T1000 (cell line): ENCODE data around the gene ZFAND3.

Source experiments
- DNase-seq: peaks from one replicate; lab custom pipeline; 2025; ENCODE audit warnings: mixed read lengths; lab: John Stamatoyannopoulos, UW

Gene ZFAND3

DNA sequence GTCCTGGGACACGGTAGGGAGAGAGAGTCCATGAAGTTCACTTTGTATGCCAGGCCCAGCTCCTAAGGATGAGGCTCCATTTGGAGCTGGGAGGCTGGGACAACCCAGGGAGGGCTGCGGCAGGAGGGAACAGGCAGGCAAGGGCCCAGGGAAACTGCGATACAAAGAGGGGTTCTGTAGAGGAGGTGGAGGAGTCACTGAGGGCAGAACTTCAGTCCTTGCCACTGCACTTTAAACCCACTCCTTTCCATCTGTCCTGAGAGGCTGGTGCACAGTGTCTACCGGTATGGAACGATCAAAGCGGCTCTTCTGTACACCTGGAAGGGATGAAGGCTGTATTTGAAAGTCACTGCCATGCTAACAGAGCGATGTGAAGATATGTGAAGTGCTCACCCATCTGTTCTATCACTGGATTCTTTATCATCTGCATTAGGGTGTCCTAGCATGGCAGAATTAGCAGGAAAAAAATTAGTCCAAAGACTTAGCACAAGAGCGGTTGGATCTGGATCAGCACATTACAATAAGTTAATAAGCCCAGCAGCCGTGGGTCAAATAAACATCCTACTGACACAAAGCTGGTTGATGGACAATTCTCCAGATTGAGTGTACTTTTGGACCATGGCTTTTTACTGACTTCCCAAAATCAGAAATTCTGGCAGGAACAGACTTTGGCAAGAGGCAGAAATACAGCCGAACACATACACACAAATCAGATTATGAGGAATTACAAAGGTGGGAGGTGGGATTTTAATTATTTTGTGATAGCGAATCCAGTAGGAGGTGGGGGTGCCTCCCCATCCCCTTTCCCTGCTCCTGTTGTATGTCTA is 20.9 kb upstream of the ZFAND3 start:
- DNase-seq = no peak

DNA sequence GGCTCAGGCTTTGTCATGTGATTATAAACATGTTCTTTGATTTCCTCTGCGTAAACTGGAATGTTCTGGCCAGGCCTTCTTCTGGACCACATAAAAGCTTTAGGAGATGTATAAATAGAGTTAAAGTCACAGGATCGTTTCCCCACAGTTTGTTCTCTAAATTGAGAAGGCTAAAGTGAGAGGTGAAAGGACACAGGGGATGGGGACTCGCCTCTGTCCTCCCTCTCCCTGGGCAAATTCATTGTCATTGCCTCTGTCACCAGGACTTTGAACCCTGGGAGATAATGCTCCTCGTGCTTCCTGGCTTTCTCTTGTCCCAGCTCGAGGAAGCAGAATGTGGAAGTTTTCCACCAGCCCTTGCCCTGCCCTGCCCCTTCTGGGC is 20.3 kb upstream of the ZFAND3 start:
- DNase-seq = no peak

DNA sequence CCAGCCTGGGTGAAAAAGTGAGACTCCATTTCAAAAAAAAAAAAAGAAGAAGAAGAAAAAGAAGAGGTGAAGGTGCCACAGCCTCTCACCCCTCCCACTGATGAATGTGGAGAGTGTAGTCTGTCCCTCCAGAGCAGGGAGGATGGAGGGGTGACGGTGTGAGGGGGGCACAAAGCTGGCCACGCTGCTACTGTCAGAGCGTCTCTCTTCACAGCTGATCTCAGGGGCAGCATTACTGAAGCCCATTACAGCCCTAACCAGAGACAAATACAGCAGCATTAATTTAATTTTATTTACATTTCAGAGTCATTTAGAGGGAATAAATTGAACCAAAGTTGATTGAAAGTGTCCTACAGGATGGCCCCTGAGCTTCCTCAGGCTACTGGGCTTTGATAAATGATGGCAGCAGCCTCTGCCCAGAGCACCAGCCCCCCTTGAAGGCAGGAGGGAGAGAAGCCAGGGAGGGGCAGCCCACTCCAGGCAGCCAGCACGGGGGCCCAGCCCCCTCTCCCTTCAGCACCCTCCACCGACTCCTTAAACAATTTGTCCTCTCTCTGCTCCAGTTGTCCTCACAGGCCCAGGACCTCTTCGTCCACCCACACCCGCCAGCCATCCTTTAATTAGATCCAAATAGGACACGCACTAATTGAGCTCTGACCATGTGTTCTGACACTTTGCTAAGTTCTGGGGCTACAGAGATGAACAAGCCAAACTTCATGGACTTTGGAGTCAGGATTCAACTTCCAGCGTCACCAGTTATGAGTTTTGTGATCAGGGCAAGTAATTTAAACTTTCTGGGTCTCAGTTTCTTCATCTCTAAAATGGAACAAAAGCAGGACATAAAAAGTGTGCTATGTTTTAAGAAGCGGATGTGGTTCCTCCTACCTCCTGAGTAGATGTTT is 18.6 kb upstream of the ZFAND3 start:
- no peak for DNase-seq

DNA sequence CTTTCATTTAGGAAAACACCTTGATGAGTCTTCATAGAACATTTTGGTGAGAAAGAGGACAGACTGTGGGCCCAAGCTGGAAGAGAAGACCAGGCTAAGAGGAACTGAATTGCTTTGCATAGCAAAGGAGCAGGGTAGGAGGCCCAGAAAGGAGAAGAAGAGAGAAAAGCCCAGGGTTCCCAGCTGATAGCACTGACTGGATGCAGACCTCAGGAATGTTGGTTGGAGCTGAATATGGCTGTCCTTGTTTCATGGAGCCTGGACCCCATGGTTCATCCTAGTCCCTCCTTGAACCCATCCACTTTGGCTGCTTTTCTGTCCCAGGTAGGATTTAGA is 18.0 kb upstream of the ZFAND3 start:
- no peak for DNase-seq

DNA sequence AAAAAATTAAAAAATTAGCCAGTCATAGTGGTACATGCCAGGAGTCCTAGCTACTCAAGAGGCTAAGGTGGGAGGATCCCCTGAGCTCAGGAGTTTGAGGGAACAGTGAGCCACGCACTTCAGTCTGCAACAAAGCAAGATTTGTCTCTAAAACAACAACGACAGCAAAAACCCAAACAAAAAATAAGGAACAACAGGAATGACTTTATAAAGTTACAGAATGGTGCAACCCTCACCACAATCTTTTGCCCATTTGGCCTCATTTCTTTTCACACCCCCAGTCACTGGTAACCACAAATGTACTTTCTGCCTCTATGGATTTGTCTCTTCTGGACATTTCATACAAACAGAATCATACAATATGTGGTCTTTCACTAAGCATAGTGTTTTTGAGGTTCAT is 16.7 kb upstream of the ZFAND3 start:
- DNase-seq = no peak

DNA sequence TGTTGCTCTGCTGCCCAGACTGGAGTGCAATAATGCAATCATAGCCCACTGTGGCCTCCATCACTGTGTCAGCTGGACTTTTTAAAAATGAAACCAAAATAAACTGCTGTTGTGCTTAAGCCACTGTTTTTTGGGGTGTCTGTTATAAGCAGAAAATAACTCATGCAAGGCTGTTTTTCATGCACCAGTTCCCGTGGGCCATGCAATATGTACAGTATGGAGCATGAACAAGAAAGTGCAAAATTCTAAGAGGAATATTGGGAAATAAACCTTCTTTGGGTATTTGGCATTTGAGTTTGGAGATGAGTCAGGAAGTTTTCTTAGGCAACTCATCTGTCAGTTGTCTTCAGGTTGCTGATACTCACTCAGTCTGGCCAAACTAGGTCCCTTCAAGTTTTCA is 14.9 kb upstream of the ZFAND3 start:
- DNase-seq = no peak

DNA sequence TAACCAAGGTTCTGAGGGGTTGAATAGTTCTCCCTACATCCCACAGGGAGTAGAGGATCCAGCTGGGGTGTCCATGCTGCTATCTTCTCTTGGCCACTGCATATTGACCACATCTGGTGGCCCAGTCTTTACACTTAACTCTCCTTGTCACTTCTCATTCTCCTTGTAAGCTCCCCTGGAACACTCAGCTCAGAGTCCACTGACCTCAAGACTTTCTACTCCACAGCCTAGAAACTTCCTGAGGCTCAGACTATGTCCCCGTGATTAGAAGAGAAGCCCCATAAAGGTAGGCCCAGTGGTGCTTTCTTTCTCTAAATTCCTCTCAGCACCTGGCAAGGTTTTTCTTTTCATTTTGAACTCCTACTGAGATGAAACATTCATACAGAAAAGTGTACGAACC is 13.3 kb upstream of the ZFAND3 start:
- no peak for DNase-seq

DNA sequence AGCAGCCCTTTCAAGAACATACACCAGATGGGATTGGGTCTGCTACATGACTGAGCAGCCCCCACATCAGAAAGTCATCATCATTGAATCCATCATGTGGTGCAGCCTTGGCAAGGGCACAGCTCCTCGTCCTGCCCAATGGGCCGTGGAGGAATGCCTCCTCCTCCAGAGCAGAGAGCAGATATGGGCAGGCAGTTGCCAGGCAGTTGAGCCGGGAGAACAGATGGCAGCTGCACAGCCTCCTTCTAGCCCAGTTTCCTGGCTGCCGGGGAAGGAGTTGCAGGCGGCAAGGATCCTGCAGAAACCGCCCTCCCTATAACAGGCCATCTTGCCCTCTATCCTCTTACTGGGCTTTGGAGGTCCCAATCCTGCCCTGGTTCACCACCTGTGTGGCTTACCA is 11.9 kb upstream of the ZFAND3 start:
- DNase-seq = no peak

DNA sequence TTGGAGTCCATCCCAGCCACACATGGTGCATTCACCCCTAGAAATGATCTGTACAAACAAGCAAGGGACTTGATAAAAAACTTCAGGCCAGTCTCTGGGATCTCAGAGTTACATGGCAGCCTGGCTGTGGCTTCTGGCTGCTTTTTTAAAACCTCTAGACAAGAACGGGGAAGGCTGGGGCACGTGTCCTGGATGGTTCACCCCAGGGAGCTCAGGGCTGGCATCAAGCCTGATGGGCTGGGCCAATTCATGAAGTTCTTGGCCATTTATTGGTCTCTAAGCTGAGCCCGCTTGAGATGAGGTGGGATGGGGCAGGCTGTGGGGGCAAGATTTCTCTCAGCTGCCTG is 10.4 kb upstream of the ZFAND3 start:
- DNase-seq = no peak

DNA sequence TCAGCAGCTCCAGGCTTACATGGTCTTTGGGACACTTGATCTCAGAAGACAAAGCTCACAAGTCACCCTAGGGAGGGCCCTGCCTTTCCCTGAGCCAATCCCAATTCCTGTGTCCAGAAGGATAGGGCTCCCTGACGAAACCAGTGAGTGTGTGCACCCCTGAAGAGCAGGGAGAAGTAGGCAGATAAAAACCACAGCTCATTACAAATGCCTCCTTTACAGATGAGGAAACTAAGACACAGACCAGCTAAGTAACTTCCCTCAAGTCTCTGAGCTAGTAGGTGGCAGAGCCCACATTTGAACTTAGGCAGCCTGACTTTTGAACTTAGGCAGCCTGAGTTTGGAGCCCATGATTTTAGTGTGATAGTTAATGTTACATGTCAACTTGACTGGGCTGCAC is 6.7 kb upstream of the ZFAND3 start:
- DNase-seq = no peak

DNA sequence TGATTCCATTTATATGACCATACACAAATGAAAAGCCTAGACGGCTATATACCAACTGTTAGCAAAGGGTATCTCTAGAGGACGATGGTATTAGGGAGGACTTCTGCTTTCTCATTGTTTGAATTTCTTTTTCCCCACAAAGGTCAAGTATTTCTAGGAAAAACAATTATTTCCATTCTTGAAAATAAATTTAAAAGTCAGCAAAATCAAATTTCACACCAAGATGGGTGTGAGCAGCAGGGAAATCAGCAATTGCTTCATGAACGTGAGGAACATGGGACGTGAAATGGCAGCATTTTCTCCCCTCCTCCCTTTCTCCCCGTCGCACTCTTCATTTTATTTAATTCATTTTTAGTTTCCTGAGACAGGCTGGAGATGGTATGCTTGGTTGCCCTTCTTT is 5.2 kb upstream of the ZFAND3 start:
- DNase-seq = no peak

DNA sequence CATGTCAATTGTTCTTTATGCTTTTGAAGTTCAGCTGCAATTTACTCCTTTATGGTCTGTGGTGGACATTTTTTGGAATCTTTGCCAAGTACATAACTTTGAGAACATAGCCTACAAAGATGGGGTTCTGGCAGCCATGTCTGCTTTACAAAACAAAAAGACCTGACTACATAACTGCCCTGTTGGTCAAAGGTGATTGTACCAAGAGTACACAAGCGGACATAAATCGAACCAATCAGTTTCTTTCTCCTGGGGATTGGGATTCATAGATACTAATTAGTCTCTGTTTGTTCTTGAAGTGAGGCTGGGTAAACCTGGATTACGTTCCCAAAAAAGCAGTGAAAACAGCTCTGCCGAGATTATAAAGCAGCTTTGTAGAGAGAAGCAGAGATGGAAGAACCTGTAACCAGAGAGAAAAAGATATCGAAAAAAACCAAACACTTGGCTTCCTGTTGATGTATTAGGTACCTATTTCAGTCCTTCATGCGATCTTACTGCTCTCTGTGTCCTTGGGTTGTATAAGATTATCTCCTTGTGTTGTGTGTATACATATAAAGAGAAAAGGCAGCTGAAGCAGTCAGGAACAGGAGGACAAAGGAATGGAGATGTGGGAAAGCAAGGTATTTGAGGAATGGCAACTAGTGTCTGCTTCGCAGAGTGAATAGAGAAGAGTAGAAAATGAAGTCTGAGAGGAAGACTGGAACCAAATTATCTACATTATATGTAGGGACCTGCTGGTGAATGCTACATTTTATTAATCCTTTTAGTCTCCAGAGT is 2.7 kb upstream of the ZFAND3 start:
- DNase-seq = no peak

DNA sequence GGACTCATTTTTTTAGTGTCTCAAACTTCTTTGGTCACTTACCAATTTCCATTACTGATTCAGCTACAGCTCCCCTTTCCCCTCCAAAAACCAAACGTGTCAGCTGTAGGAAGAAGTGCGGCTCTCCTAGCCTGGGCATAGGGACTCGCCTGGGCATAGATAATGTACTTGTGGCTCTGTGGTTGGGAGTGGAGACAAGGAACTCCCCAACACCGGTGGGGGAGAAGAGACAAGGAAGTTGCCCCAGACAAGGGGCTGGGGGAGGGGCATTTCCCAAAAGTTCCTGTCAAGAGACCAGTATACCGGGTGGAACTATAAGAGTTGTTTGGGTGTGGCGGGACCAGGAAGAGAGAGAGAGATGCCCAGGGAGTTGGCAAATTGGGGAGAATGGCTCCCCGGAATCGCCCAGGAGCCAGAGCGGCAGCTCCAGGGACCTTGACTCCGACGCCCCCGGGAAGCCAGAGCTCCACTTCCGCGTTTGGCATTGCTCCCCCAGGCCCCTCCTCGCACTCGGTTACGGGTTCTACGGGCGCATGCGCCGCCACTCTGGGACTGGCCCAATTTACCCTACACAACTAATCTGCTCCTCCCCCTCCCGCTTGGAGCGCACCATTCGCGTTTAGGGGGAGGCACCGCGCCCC is 871 bp upstream of the ZFAND3 start:
- DNase-seq = peak; percentile 94

DNA sequence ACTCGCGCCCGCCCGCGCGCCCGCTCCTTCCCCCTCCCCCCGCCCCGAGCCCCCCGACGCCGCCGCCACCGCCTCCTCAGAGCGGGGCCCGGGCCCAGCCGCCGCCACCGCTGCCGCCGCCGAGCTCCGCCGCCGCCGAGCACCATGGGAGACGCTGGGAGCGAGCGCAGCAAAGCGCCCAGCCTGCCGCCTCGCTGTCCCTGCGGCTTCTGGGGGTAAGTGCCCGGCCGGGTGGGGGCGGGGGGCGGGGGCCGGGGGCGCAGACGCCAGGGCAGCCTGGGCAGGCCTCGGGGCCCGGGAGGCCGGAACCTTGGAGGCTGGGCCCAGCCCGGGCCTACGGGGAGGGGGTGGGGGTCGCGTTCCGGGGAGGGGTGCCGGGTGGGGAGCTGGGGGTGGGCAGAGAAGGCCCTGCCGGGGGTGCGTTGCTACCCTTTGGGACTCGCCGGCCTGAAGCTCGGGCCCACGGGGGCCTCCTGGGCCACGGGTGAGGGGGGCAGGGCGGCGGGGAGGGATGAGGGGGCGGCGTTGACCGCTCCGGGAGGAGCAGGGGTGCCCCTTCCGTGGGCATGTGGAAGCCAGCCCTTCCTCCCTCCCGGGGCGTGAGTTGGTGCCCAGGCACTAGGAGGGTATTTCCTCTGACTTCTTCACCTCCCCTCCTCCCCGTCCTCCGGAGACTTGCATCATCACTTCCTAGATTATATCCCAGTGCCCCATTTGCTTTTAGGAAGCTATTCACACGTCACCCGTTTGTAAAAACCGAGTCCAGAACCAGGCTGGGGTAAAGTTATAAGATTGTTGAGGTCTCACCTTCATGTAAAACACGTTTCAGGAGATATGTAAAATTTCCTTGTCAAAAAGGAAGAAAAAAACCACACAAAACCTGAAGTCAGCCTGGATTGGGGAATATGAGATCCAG is 533 bp downstream of the ZFAND3 start:
- DNase-seq = peak; percentile 44

DNA sequence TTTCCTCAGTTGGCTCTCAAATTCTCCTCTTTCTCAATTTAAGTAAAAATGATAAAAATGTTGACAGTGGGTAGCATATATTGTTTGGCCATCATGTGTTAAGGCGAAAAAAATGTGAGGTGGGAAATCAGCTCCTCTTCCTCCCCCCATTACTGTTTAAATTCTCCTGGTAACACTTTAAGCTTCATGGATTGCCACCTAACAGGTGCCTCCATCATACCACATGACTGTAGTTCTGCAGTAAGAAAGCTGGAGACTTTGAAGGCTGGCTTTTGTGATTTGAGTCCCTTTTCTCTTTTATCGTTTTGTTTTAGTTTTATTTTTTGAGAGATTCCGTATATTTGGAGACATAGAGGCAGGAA is 1.2 kb downstream of the ZFAND3 start:
- DNase-seq = no peak

DNA sequence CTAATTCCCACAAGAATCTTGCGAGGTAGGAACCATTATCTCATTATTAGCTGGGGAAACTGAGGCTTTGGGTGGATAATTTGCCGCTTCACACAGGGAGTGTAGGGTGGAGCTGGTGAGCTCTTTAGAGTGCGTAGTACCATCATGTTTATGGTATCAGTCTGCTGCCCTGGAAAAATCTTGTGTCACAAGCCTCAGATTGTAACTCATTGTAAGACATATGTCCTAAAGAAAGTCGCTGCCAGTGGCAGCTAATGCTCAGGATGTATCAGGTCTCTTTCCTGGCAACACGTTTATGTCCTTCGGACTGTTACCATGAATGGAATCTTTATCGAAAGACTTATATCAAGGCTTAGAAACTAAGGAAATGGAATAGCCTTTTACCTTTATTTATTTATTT is 1.9 kb downstream of the ZFAND3 start:
- DNase-seq = no peak

DNA sequence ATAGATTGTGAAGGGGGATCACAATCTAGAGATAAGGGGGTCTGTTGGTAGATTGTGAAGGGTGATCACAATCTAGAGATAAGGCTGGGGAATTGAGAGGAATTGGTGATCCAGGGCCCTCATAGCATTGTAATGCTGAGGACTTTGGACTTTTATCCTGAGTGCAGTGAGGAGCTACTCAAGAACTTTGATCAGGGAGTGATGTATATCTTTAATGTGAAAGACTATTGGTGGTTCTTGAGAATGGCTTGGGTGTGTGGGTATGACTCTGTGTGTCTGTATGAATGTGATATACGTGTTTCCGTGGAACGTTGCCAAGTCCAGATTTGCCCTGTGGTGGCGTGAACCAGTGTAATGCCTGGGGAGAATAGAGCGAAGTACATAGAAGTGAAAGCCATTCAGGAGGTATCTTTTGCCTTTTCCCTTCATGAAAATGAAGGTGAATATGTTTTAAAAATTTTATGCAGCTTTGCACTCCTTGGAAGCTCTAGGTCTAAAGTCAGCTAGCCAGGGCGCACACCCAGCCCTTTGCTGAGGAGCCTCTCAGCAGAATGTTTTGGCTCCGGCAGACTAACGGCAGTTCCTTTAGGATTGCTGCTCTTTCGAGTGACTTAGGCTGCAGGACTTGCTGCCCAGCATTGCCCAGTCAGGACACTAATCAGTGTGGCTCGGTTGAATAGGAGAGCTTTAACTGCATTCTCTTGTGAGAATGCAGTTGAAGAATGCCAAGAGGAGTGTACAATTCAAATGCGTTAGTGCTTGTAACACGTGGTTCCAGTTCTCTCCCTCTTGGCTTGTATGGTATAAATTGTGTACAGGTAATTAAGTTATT is 3.5 kb downstream of the ZFAND3 start:
- DNase-seq = no peak

DNA sequence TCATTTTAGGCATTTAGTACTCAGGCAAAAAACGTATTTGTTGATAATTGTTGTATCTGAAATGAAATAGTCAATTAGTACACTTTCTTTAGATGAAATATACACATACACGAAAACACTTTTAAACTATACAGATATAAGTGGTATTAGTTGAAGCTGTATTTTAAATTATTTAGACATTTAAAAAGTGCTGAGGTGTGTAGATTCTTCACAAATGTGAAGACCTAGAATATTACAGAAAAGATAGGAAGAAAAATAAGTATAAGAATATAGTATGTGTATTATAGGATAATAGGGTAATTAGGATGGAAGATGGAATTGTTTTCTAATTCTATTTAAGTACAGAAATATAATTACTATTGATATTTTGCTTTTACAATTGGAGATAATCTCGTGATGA is 4.6 kb downstream of the ZFAND3 start:
- DNase-seq = no peak

DNA sequence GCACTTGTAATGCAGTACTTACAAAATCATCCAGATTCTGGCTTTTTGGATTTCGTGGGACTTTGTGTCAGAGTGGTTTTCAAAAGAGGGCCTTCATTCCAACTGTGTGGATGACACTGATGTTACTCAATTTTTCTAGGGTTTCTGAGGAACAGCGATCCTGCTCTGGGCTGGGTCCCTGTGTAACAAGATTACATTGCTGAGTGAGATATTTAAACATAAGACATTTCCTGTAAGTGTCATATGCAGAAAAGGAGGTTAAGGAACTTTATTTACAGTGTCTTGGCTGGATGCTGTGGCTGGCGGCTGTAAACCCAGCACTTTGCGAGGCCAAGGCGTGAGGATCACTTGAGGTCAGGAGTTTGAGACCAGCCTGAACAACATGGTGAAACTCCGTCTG is 6.7 kb downstream of the ZFAND3 start:
- no peak for DNase-seq

DNA sequence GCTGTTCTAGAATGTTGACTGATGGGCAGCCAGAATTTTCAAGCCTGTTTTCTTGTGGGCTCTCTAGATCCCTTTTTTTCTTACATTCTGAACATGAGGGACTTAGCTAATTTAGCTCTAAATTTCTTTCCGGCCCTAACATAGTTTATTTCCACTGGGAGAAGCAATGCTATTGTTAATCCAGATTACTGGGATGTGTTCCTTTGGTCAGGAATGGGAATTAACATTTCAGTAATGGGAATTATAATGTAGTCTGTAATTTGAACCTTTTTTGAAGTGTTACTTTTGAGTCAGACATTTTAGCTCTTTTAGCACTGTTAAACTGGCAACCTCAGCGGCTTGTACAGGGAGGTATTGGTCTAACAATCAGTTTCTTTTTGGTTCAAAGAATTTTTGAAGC is 7.5 kb downstream of the ZFAND3 start:
- no peak for DNase-seq
